ENCODE measurements around the gene C1orf35. TPM values are rescaled to one million over a fixed set of nuclear protein-coding genes. Genes with fewer than 3 reads are reported as not detected.
A peak's percentile ranks its signal among the peaks of the same experiment; 100 is the strongest.

C1orf35 gene
- total RNA-seq, 6 experiments from 2014 or later = 3.4 to 6.3 (median 5.2) TPM

GRCh38 chr1:228088586-228089498 lies 14.3 kb downstream of the C1orf35 start:
- DNase-seq = peak in 2 of 3 donors; percentile 15 to 44
- intact Hi-C loops (cut with DNase I) = no loop called here
- 59% methylated on average over 13 of the region's 21 CpGs for WGBS (ENCODE audit: insufficient coverage, low coverage, low lambda C conversion rate, missing lambda C conversion rate)
- Histone ChIP-seq H3K9me3 (no peaks in the 10 kb centered on the region), H3K36me3 (peaks cover 0 to 3% (median 0%) of the 10 kb centered on the region in 4 donors), H3K4me3 (no peak overlapping the region), H3K27ac (no peak overlapping the region), H3K27me3 (no peaks in the 10 kb centered on the region), H3K4me1 (peaks cover 0 to 76% (median 36%) of the 10 kb centered on the region in 4 donors)
- TF ChIP-seq POLR2A (IDR thresholded peaks at IDR 0.05) = no peak
- no peak for TF ChIP-seq CTCF (IDR thresholded peaks at IDR 0.05)
- peak in 1 of 4 donors; percentile 6 for ATAC-seq

- TF ChIP-seq CTCF (IDR thresholded peaks at IDR 0.05) (no peak), POLR2A (IDR thresholded peaks at IDR 0.05) (no peak)
- no peak overlapping the region for H3K4me3 ChIP-seq
- peaks cover 0 to 76% (median 36%) of the 10 kb centered on the region in 4 donors for H3K4me1 ChIP-seq
- ATAC-seq (peak in 2 of 4 donors; percentile 7 to 22), DNase-seq (peak in 2 of 3 donors; percentile 39 to 41)
- no peaks in the 10 kb centered on the region for H3K9me3 ChIP-seq
- H3K27ac ChIP-seq = no peak overlapping the region
- peaks cover 0 to 3% (median 0%) of the 10 kb centered on the region in 4 donors for H3K36me3 ChIP-seq
- H3K27me3 ChIP-seq = no peaks in the 10 kb centered on the region
- 52% methylated on average over 7 of the region's 7 CpGs for WGBS (ENCODE audit: insufficient coverage, low coverage, low lambda C conversion rate, missing lambda C conversion rate)
- intact Hi-C loops (cut with DNase I) = no loop called here
Measured at GRCh38 chr1:228087771-228088251, 15.3 kb downstream of the C1orf35 start.

- H3K36me3 ChIP-seq = peaks cover 0 to 3% (median 0%) of the 10 kb centered on the region in 4 donors
- H3K9me3 ChIP-seq = no peaks in the 10 kb centered on the region
- H3K4me1 ChIP-seq = peaks cover 0 to 75% (median 35%) of the 10 kb centered on the region in 4 donors
- WGBS (ENCODE audit: insufficient coverage, low coverage, low lambda C conversion rate, missing lambda C conversion rate) = 32% methylated on average over 6 of the region's 6 CpGs
- DNase-seq (peak in 2 of 3 donors; percentile 13 to 46), ATAC-seq (peak in 1 of 4 donors; percentile 20)
- TF ChIP-seq POLR2A (IDR thresholded peaks at IDR 0.05) (no peak), CTCF (IDR thresholded peaks at IDR 0.05) (no peak)
- H3K4me3 ChIP-seq = peak overlapping the region in 1 of 3 donors; percentile 82
- H3K27me3 ChIP-seq = no peaks in the 10 kb centered on the region
- intact Hi-C loops (cut with DNase I) = no loop called here
- peak overlapping the region in 2 of 3 donors; percentile 44 to 100 for H3K27ac ChIP-seq
Measured at GRCh38 chr1:228085287-228085951, 17.7 kb downstream of the C1orf35 start.

DNA sequence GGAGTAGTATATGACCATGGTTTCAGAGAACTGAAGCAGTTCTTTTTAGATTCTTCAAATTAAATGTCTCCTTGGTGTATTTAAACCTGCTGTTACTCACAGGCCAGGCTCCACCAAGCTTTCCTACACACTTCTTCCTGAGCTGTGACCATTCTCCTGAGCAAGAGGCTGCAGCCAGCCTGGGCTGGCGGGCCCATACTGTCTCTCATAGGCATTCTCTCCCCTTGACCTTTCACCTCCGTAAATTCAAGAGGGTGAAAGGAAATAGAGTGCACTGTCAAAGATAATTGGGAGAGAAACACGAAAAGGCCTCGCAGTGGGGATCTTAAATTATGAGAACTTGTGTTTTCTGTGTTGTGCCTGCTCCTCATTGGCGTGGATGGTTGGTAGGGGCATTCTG lies 18.3 kb downstream of the C1orf35 start:
- 31% methylated on average over 5 of the region's 5 CpGs for WGBS (ENCODE audit: insufficient coverage, low coverage, low lambda C conversion rate, missing lambda C conversion rate)
- H3K9me3 ChIP-seq = no peaks in the 10 kb centered on the region

More for the DNA sequence above, 18.3 kb downstream of the C1orf35 start:
- H3K4me3 ChIP-seq = peak overlapping the region; percentile 82 to 99 (median 98)
- peaks cover 0 to 69% (median 32%) of the 10 kb centered on the region in 4 donors for H3K4me1 ChIP-seq
- ATAC-seq = no peak
- H3K36me3 ChIP-seq = peaks cover 0 to 3% (median 0%) of the 10 kb centered on the region in 4 donors
- peak in 1 of 3 donors; percentile 6 for DNase-seq
- peak overlapping the region in 2 of 3 donors; percentile 44 to 100 for H3K27ac ChIP-seq
- TF ChIP-seq CTCF (IDR thresholded peaks at IDR 0.05) (no peak), POLR2A (IDR thresholded peaks at IDR 0.05) (no peak)
- H3K27me3 ChIP-seq = no peaks in the 10 kb centered on the region
- intact Hi-C loops (cut with DNase I) = no loop called here
